Stimulated activated effector memory CD8-positive, alpha-beta T cell treated with anti-CD3 and anti-CD28 coated beads, Interleukin-12 subunit alpha, Interleukin-12 subunit beta, amount 100 ng/mL, for 72 hours (primary cell): ENCODE data around the gene TARS1.

Source experiments
- ATAC-seq: fragments of 150-1000 bp; cut with Tn5 transposase; 2 replicates; pipeline ENCODE4 v1.10.0; 2021
- DNase-seq, 2 donors: peaks; one replicate each; pipeline ENCODE4 v3.0.0; 2021 to 2022; ENCODE audit warnings: low spot score in 2 of 2
- H3K27ac Mint-ChIP-seq: one replicate; pipeline ENCODE4 v1.8.0; 2022; ENCODE audit warnings: mild to moderate bottlenecking, mixed read lengths
- H3K36me3 Mint-ChIP-seq: one replicate; pipeline ENCODE4 v1.8.0; 2022; ENCODE audit warnings: mild to moderate bottlenecking, mixed read lengths
- H3K4me1 Mint-ChIP-seq: one replicate; pipeline ENCODE4 v1.8.0; 2022; ENCODE audit warnings: mixed read lengths
- H3K4me3 Mint-ChIP-seq: one replicate; pipeline ENCODE4 v1.8.0; 2022; ENCODE audit warnings: mild to moderate bottlenecking, mixed read lengths
- H3K9me3 Mint-ChIP-seq: one replicate; pipeline ENCODE4 v1.8.0; 2022; ENCODE audit warnings: mixed read lengths

The TARS1 gene

GRCh38 chr5:33440482-33441240 lies at the start of gene TARS1:
Gene TARS1 (plus strand): TSS chr5:33440965. CDS start chr5:33441087, 122 bp downstream.
- DNase-seq (peak; percentile 89 to 98), ATAC-seq (peak; percentile 98)
- Mint-ChIP-seq H3K36me3 (no peaks in the 10 kb centered on the region), H3K4me1 (peaks cover 31% of the 10 kb centered on the region), H3K27ac (no peak within 1 kb of the TSS), H3K4me3 (no peak within 1 kb of the TSS), H3K9me3 (no peaks in the 10 kb centered on the region)

- DNase-seq: no peak
- H3K27ac Mint-ChIP-seq: no peak overlapping the region
- no peaks in the 10 kb centered on the region for H3K4me1 Mint-ChIP-seq
- no peak overlapping the region for H3K4me3 Mint-ChIP-seq
- no peak for ATAC-seq
- no peaks in the 10 kb centered on the region for H3K9me3 Mint-ChIP-seq
- H3K36me3 Mint-ChIP-seq: no peaks in the 10 kb centered on the region
Observed at GRCh38 chr5:33398501-33398900, 42.3 kb upstream of the TARS1 start.

- Mint-ChIP-seq H3K27ac (no peak overlapping the region), H3K36me3 (no peaks in the 10 kb centered on the region), H3K4me3 (no peak overlapping the region), H3K9me3 (no peaks in the 10 kb centered on the region), H3K4me1 (no peaks in the 10 kb centered on the region)
- ATAC-seq (no peak), DNase-seq (no peak)
Observed at GRCh38 chr5:33400675-33401074, 40.1 kb upstream of the TARS1 start.

GRCh38 chr5:33401482-33402390 lies 39.0 kb upstream of the TARS1 start:
- Mint-ChIP-seq H3K36me3 (no peaks in the 10 kb centered on the region), H3K4me1 (no peaks in the 10 kb centered on the region), H3K27ac (no peak overlapping the region), H3K4me3 (no peak overlapping the region), H3K9me3 (no peaks in the 10 kb centered on the region)
- no peak for DNase-seq
- ATAC-seq: no peak

- Mint-ChIP-seq H3K27ac (no peak overlapping the region), H3K4me3 (no peak overlapping the region), H3K36me3 (no peaks in the 10 kb centered on the region), H3K4me1 (no peaks in the 10 kb centered on the region), H3K9me3 (no peaks in the 10 kb centered on the region)
- no peak for DNase-seq
- ATAC-seq: no peak
Observed at GRCh38 chr5:33403187-33403586, 37.6 kb upstream of the TARS1 start.

- H3K9me3 Mint-ChIP-seq: no peaks in the 10 kb centered on the region
- no peak overlapping the region for H3K27ac Mint-ChIP-seq
- H3K4me3 Mint-ChIP-seq: no peak overlapping the region
- no peak for ATAC-seq
- DNase-seq: no peak
- no peaks in the 10 kb centered on the region for H3K36me3 Mint-ChIP-seq
- H3K4me1 Mint-ChIP-seq: no peaks in the 10 kb centered on the region
Observed at GRCh38 chr5:33408816-33409215, 31.9 kb upstream of the TARS1 start.

DNA sequence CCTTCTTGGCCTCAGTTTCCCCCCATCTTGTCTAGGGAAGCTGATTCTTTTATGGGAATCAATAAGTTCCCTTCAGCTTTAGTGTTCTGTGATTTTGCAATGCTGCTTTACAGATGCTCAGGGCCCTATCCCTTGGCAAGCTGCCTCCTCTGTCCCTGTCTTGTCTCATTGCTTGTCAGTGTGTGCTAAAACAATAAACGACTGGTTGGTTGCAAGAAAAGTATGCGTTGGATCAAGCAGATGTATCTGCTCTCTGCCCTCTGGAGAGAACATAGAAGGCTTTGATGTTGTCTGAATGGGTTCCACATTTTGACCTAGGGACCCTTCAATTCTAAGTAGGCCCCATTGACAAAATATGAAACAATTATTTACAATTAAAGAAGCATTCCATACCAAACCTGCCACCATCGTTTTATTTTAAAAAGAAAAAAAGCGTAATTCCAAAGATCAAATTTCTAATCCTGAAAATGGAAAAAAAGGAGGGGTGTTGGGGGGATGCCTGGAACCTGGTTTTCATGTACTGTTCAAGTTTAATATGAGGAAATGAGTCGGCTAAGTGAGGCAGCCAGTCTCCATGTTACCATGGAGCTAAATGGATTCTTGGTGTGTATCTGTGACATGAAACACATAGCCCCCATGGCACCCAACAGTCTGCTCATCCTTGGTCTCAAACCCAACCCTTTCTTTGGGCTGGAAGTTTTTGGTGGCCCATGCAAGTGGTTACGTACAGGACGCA lies 31.2 kb upstream of the TARS1 start:
- Mint-ChIP-seq H3K27ac (no peak overlapping the region), H3K4me1 (no peaks in the 10 kb centered on the region), H3K9me3 (no peaks in the 10 kb centered on the region), H3K36me3 (no peaks in the 10 kb centered on the region), H3K4me3 (no peak overlapping the region)
- ATAC-seq (no peak), DNase-seq (no peak)

GRCh38 chr5:33410221-33410620 lies 30.5 kb upstream of the TARS1 start:
- ATAC-seq: no peak
- Mint-ChIP-seq H3K4me3 (no peak overlapping the region), H3K9me3 (no peaks in the 10 kb centered on the region), H3K4me1 (no peaks in the 10 kb centered on the region), H3K36me3 (no peaks in the 10 kb centered on the region), H3K27ac (no peak overlapping the region)
- DNase-seq: no peak

DNA sequence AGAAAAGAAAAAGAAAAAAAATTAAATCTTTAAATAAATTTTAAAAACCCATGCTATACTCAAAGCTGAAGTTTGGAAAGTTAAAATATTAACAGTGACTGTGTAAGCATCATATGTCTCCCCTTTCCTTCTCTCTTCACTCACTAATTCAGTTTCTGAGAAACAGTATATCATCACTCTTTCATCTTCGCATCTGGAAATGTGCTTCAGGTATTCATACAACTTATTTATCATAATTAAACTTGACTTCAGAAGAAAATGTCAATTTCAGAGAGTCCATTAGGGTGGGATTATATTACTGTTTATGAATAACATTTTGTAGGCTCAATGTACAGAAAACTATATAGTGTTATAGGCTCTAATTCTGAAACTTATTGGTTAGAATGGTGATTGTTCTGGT lies 29.3 kb upstream of the TARS1 start:
- Mint-ChIP-seq H3K36me3 (no peaks in the 10 kb centered on the region), H3K27ac (no peak overlapping the region), H3K4me1 (no peaks in the 10 kb centered on the region), H3K4me3 (no peak overlapping the region), H3K9me3 (no peaks in the 10 kb centered on the region)
- DNase-seq: no peak
- no peak for ATAC-seq

DNA sequence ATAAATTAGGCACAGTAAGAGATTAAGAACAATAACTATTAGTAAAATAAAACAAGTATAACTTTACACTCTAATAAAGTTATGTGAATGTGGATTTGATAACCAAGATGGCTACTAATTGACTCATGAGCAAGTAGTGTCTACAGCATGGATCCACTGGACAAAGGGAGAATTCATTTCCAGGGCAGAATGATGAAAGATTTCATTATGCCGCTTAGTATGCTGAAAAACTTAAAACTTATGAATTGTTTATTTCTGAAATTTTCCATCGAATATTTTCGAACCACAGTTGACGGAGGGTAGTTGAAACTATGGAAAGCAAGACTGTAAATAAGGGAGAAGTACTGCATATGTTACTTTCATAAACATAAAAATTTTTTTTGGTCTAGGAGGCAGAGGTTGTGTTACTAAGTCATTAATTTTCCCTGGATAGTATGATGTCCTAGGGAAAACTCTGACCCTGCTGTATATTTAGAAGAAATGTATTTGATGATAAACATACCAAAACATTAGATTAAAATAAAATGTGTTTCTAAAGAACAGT lies 24.9 kb upstream of the TARS1 start:
- Mint-ChIP-seq H3K27ac (no peak overlapping the region), H3K36me3 (no peaks in the 10 kb centered on the region), H3K9me3 (no peaks in the 10 kb centered on the region), H3K4me1 (no peaks in the 10 kb centered on the region), H3K4me3 (no peak overlapping the region)
- ATAC-seq (no peak), DNase-seq (no peak)

DNA sequence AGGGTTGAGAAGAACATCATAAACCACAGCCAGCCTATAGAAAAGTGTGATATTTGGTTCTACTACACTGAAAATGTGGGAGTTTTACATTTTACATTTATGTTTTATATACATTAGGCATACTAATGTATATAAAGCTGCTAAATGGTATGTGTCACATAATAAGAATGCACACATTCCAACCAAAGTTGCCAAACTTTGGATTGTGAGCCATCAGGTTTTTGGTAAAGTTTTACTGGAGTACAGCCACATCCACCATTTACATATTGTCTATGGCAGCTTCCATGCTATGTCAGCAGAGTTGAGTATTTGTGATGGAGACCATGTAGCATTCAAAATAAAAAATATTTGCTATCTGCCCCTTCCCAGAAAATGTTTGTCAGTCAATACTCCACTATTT lies 23.1 kb upstream of the TARS1 start:
- no peaks in the 10 kb centered on the region for H3K4me1 Mint-ChIP-seq
- H3K4me3 Mint-ChIP-seq: no peak overlapping the region
- H3K9me3 Mint-ChIP-seq: no peaks in the 10 kb centered on the region
- no peak for DNase-seq
- H3K27ac Mint-ChIP-seq: no peak overlapping the region
- no peak for ATAC-seq
- no peaks in the 10 kb centered on the region for H3K36me3 Mint-ChIP-seq

DNA sequence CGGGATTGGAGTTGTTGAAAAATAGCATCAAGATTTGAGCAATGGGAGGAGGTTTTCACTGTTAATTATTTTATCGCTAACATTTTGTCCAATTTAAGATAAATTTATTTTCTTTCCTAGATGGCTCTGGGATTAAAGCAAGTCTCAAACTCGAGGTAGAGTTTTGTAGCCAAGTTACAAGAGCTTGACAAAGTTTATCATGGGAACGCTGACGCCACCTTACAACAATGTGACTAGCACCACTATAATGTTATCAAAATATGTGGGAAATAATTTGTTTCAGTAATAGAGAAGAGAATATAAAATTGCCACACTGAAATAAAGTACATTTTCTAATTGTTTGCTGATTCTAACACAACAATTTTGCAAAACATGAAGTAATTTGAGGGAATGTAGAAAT lies 19.8 kb upstream of the TARS1 start:
- ATAC-seq: no peak
- H3K9me3 Mint-ChIP-seq: no peaks in the 10 kb centered on the region
- H3K27ac Mint-ChIP-seq: no peak overlapping the region
- no peak overlapping the region for H3K4me3 Mint-ChIP-seq
- DNase-seq: no peak
- no peaks in the 10 kb centered on the region for H3K36me3 Mint-ChIP-seq
- no peaks in the 10 kb centered on the region for H3K4me1 Mint-ChIP-seq

- Mint-ChIP-seq H3K4me1 (no peaks in the 10 kb centered on the region), H3K27ac (no peak overlapping the region), H3K9me3 (no peaks in the 10 kb centered on the region), H3K36me3 (no peaks in the 10 kb centered on the region), H3K4me3 (no peak overlapping the region)
- ATAC-seq (no peak), DNase-seq (no peak)
Observed at GRCh38 chr5:33422191-33422590, 18.6 kb upstream of the TARS1 start.

DNA sequence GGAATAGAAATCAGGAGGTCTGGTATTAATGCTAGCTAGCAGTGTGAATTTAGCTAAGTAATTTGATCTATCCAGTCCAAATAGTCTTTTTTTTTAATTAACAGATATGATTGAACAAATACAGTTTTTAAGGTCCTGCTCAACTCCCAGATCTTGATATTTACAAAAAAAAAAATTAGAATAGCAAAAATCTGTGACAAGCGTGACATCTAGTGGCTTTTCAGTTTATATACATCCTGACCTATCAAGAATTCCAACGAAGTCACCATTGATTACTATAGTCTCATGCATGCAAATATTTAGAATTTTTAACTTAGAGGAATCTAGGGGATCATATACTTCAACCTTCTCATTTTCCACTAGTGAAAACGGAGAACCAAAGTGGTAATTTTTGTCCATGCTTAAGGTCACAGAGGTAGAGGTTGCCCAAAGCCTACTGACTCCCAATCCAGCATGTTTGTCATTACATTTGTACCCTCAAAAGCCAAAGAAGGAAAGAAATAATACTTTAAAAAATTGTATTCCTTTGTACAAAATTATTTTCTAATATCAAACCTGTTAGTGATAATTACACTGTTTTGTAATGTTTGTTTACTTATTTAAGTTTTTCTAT lies 17.6 kb upstream of the TARS1 start:
- ATAC-seq (no peak), DNase-seq (no peak)
- no peaks in the 10 kb centered on the region for H3K4me1 Mint-ChIP-seq
- no peak overlapping the region for H3K27ac Mint-ChIP-seq
- no peak overlapping the region for H3K4me3 Mint-ChIP-seq
- no peaks in the 10 kb centered on the region for H3K36me3 Mint-ChIP-seq
- no peaks in the 10 kb centered on the region for H3K9me3 Mint-ChIP-seq

DNA sequence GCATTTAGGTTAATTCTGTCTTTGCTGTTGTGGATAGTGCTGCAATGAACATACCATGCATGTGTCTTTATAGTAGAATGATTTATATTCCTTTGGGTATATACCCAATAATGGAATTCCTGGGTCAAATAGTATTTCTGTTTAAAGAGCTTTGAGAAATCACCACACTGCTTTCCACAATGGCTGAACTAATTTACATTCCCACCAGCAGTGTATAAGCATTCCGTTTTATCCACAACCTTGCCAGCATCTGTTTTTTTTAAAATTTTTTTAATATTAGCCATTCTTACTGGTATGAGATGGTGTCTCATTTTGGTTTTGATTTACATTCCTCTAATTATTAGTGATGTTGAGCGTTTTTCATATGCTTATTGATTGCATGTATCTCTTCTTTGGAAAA lies 15.5 kb upstream of the TARS1 start:
- ATAC-seq (no peak), DNase-seq (no peak)
- no peaks in the 10 kb centered on the region for H3K9me3 Mint-ChIP-seq
- H3K4me1 Mint-ChIP-seq: no peaks in the 10 kb centered on the region
- no peak overlapping the region for H3K4me3 Mint-ChIP-seq
- H3K27ac Mint-ChIP-seq: no peak overlapping the region
- H3K36me3 Mint-ChIP-seq: no peaks in the 10 kb centered on the region
